Epithelial cell of proximal tubule (primary cell): ENCODE data around the gene MBTPS1. TPM values are rescaled to one million over a fixed set of nuclear protein-coding genes. Genes with fewer than 3 reads are reported as not detected.
"Not testable (repeated sequence)": the region's sequence is repeated elsewhere in the genome, so short reads cannot be mapped to it uniquely, and the experiment has no call there.

ENCODE experiments used
- DNase-seq: peaks from one replicate; pipeline ENCODE4 v3.0.0-alpha.2; 2011; ENCODE audit warnings: low read depth
- H3K4me3 ChIP-seq: 2 replicates; pipeline ENCODE4 v1.5.1; 2011; ENCODE audit warnings: low read depth, mild to moderate bottlenecking, low read length
- total RNA-seq: library from RNA; depleted of rRNA; stranded (reverse); fragments of >200 nt; gene quantifications from 2 replicates; pipeline ENCODE4 v1.2.3, GENCODE V29; 2015
- TF ChIP-seq, protein P1 (sequence below): conservative IDR thresholded peaks from 2 replicates; pipeline ENCODE4 v1.5.1; 2012; ENCODE audit warnings: low read depth, mild to moderate bottlenecking, low read length

Gene MBTPS1
- total RNA-seq, 1 donor from 2014 or later, result 76.3 TPM

DNA sequence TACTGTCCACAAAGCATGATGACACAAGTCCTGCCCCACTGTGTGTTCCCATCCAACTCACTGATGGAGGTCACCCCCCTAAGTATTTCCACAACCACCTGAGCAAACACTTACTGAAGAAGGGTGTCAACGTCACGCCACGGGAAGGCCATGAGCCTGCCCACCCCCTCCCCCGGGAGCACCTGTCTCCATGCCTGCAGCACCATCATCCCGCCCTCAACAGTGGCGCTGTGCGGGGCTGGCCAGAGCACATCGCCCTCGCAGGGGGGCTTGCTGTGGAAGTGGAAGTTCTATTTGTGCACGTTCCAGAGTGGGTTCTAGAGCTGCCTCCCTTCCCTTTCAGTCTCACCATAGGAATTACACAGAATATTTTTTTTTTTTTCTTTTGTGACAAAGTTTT is 4.3 kb upstream of the MBTPS1 start:
- no peak overlapping the region for H3K4me3 ChIP-seq
- DNase-seq, result no peak
- TF ChIP-seq, protein P1, sequence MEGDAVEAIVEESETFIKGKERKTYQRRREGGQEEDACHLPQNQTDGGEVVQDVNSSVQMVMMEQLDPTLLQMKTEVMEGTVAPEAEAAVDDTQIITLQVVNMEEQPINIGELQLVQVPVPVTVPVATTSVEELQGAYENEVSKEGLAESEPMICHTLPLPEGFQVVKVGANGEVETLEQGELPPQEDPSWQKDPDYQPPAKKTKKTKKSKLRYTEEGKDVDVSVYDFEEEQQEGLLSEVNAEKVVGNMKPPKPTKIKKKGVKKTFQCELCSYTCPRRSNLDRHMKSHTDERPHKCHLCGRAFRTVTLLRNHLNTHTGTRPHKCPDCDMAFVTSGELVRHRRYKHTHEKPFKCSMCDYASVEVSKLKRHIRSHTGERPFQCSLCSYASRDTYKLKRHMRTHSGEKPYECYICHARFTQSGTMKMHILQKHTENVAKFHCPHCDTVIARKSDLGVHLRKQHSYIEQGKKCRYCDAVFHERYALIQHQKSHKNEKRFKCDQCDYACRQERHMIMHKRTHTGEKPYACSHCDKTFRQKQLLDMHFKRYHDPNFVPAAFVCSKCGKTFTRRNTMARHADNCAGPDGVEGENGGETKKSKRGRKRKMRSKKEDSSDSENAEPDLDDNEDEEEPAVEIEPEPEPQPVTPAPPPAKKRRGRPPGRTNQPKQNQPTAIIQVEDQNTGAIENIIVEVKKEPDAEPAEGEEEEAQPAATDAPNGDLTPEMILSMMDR, result no peak

DNA sequence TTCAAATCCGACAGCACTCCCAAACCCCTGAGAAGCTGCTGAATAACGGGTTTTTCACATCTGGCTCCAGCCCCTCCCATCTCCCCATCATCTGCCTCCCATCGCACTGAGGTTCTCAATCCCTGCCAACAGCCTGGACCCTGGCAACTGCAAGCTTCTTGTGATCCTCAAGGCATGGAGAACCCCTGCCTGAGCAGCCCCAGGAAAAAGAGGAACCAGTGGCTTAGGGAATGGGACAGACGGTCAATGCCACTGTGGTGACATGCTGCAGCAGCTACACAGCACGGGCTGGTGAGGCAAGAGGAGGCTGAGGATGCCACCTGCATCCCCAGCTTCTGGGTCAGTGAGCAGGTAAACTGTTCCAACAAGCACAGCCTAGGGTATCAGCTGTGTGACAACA is 3.3 kb upstream of the MBTPS1 start:
- no peak for DNase-seq
- TF ChIP-seq, protein P1, result no peak
- no peak overlapping the region for H3K4me3 ChIP-seq

DNA sequence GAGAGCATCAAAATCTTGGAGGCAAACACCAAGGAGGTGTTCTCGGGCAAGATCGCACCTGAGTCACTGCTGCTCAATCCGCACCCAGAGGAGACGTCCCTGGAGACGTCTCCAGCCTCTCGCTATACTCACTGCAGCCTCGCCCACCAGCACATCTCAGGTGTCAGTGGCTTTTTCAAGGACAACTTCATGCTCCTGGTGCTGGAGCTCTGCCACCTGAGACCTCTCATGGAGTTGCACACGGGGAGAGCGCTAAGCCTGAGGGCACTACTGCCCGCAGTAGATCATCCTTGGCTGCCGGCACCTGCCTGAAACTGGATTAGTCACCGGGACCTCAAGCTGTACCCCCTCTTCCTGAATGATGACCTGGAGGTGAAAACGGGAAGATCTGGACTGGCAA is 2.6 kb upstream of the MBTPS1 start:
- DNase-seq, result no peak
- no peak overlapping the region for H3K4me3 ChIP-seq
- TF ChIP-seq, protein P1, result no peak

DNA sequence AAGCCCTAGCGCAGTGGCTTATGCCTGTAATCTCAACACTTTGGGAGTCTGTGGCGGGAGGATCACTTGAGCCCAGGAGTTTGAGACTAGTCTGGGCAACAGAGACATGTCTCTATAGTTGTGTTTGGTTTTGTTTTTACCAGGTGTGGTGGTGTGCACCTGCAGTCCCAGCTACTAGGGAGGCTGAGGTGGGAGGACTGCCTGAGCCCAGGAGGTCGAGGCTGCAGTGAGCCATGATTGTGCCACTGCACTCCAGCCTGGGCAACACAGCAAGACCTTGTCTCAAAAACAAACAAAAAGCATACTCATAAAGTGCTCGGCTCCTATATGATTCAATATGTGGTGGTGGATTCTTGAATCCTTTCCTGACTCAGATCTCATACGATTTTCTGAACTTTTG is 1.6 kb upstream of the MBTPS1 start:
- not testable (repeated sequence) for DNase-seq, H3K4me3 ChIP-seq

DNA sequence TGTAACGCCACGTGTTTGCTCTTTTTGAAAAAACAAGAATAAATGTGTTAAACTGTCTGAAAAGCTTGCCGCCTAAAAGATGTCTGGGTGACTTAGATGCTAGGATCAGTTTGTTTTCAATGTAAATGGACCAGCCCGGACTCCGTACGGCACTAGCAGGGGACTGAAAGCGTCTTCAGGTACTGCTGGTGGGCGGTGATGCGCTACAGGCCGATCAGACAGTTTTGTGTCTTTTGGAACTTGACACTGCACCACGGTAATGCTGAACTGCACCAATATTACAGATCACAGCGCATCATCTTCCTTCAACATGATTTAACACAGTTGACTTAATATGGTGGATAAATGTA is 727 bp upstream of the MBTPS1 start:
- TF ChIP-seq, protein P1, result no peak
- peak overlapping the region; percentile 95 for H3K4me3 ChIP-seq
- DNase-seq, result no peak

DNA sequence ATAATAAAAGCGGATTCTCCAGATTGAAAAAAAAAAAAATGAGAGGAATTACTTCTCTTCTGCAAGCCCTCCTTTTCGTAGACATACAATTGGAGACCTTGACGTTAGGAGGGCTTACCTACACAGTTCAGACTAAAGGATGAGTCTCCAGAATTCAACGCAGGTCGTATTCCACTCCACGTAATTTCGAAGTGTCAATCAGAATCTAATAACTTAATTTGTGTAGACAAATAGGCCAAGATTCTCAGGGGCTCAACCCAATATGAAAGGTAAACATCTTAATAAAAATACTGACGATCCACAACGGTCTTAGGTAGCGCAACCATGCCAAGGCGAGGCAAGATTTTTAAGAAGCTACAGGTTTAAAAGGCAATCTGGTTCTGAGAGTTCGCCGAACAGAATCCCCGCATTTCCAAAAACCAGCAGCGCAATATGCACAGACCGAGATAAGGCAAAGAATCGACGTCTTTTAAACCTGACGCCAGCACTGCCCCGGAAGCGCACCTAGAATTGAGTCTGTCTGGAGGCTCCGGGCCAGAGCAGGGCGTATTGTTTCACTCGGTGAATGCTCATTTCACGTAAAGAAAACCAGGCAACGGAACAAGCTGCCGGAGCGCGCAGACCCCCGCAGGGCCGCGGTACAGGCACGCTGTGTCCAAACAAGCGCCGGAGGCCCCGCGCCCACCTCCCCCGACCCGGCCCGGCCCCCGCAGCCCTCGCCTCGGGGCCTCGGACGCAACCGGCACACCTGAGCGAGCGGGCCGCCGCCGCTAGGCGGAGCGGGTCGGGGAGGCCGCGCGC is 623 bp downstream of the MBTPS1 start:
- peak overlapping the region; percentile 95 for H3K4me3 ChIP-seq
- no peak for DNase-seq
- TF ChIP-seq, protein P1, result no peak

DNA sequence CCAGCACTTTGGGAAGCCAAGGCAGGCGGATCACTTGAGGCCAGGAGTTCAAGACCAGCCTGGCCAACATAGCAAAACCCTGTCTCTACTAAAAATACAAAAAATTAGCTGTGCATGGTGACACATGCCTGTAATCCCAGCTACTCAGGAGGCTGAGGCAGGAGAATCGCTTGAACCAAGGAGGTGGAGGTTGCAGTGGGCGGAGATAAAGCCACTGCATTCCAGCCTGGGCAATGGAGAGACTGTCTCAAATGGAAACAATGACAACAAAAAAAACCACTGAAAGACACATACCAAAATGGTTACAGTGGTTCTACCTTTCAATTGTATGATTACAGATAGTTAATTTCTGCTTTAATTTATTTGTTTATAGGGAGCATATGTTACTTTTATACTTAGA is 4.8 kb downstream of the MBTPS1 start:
- not testable (repeated sequence) for DNase-seq, H3K4me3 ChIP-seq

DNA sequence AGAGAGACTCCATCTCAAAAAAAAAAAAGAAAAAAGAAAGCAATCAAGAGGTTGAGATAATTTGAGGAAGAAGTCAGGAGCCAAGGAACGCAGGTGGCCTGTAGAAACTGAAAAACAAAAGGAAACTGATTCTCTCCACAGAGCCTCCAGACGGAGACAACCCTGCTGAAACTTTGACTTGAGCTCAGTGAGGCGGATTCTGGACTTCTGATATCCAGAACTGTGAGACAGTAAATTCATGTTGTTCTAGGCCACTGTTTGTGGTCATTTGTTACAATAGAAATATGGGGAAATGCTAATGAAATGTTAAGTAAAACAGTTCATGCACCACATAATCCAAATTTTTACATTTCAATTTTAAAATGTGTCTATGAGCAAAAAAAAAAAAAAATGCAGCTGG is 5.2 kb downstream of the MBTPS1 start:
- TF ChIP-seq, protein P1, result no peak
- H3K4me3 ChIP-seq, result no peak overlapping the region
- no peak for DNase-seq
